Glomerular endothelial cell (primary cell): ENCODE measurements around the gene EXD3. TPM values are rescaled to one million over a fixed set of nuclear protein-coding genes. Genes with fewer than 3 reads are reported as not detected.

Source experiments
- DNase-seq: peaks from one replicate; pipeline ENCODE4 v3.0.0-alpha.2; 2011; ENCODE audit warnings: low read depth, low spot score; ENCODE audit errors: extremely low read depth
- total RNA-seq: library from RNA; depleted of rRNA; stranded (reverse); fragments of >200 nt; gene quantifications from 2 replicates; pipeline ENCODE4 v1.2.3, GENCODE V29; 2015

The EXD3 gene
- total RNA-seq, 1 donor from 2014 or later = 32.6 TPM

DNA sequence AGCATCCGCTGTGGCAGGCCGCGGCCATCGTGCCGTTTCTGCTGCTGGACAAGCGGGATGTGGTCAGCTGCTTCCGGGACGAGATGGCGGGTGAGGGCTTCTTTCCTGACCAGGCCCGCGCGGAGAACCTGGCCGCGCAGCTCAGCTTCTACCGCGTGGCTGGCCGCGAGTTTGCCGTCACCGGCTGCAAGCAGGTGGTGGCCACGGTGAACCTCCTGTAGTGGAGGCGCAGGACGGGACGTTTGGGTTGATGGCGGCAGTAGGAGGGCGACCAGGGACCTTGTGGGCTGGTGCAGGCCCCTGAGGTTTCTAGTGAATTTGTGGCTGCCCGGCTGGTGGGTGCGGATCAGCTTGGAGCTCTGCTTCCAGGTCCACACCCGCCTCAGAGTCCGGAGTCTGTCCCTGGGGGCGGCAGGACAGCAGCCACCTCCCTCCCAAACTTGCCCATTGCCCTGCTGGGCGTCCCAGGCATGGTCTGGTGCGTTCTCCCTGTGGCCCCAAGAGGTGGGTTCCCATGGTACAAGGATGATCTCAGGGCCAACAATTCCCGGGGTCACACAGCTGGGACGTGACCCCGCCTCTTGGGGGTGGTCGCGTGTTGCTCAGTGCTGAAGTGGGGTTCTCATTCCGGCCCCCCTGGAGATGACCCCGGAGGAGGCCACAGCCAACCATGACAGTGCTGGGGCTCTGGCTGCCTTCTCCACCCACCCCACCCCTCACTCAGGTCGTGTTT, 143.1 kb downstream of the EXD3 start:
- DNase-seq = no peak

DNA sequence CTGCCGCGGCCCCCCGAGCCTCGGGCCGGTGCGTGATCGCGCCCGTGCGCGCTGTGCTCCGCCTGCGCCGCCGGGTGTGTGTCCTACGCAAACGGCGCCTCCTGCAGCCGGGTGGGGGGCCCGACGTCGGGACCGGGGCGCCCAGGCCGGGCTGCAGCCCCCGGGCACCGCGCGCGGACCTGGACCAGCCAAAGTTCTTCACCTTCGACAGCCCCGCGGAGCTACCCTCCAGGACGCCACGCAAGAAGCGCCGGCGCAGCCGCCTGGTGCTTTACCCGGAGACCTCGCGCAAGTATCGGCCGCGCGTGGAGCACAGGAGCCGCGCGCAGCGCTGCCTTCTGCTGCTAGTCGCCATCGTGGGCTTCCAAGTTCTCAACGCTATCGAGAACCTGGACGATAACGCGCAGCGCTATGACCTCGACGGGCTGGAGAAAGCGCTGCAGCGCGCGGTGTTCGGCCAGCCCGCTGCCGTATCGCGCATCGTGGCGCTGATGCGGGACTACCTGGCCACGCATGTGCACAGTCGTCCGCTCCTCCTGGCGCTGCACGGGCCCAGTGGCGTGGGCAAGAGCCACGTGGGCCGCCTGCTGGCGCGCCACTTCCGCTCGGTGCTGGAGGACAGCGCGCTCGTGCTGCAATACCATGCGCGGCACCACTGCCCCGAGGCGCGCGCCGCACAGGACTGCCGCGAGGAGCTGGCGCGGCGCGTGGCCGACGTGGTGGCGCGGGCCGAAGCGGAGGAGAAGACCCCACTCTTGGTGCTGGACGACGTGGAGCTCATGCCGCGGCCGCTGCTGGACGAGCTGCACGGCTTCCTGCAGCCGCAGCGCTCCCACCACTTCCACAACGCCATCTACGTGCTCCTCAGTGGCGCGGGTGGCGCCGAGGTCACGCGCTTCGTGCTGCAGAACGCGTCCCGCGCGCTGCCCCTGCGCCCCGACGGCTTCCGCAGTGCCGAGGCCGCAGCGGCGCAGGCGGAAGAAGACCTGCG, 143.9 kb downstream of the EXD3 start:
- no peak for DNase-seq

DNA sequence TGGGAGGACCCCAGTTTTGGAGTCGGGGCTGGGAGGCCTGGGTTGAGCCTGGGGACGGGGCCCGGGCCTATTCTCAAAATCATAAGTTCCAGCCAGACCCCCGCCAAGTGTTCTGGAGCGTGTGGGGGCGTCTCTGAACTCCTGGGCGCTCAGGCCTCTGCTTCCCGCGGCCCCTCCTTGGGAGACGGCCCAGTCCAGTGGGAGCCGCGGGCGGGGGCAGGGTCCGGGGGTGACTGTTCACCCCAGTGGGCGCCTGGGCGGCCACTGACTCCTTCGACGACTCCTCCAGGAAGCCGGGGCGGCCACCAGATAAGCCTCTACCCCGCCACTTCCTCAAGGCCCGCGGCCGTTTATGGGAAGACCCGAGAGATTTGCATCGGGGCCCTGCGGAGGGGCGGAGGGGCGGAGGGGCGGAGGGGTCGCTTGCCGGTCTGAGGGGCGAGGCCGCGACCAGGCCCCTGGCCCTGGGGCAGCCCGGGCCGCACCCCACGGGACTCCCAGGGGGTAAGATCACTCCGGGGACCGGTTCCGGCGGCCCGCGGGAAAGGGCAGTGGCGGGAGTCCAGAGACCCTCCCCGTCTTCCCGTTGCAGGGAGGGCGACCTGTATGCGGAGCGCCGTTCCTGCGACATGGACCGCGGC, 144.8 kb downstream of the EXD3 start:
- no peak for DNase-seq

DNA sequence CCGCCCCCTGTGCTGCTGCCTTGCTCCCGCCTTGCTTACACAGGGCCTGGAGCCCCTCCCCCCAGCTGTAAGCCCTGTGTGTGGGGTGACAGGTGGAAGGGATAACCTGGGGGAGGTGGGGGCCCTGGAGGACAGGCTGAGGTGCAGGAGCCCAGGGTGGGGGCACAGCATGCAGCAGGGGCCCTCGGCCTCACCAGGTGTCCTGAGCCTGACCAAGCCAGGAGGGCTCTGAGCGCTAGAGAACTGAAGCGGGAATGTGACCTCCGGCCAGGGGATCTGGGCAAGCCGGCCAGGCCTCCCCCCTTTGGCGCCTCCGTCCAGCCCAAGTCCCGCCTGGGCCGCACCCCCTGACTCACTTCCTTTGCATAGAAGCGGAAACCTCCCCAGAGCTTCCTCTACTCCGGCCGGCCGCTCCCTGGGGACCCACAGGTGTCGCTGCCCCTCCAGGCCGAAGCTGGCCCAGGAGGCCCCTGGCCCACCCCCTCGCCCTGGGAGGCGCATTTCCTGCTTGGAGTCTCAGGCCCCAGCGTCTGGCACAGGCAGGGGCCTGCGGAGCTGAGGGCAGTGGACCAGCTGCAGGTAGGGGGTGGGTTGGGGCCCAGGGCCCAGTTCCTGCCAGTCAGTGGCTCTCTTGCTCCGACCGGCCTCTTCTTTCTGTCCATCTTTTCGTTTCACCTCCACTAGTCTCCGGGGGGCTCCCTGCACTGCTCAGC, 145.5 kb downstream of the EXD3 start, which contains the start of gene TOR4A:
TSS of gene TOR4A (plus strand) at position 398 of the 713 bp plus-strand sequence. CDS start 964 bp downstream, outside the sequence.
- no peak for DNase-seq

DNA sequence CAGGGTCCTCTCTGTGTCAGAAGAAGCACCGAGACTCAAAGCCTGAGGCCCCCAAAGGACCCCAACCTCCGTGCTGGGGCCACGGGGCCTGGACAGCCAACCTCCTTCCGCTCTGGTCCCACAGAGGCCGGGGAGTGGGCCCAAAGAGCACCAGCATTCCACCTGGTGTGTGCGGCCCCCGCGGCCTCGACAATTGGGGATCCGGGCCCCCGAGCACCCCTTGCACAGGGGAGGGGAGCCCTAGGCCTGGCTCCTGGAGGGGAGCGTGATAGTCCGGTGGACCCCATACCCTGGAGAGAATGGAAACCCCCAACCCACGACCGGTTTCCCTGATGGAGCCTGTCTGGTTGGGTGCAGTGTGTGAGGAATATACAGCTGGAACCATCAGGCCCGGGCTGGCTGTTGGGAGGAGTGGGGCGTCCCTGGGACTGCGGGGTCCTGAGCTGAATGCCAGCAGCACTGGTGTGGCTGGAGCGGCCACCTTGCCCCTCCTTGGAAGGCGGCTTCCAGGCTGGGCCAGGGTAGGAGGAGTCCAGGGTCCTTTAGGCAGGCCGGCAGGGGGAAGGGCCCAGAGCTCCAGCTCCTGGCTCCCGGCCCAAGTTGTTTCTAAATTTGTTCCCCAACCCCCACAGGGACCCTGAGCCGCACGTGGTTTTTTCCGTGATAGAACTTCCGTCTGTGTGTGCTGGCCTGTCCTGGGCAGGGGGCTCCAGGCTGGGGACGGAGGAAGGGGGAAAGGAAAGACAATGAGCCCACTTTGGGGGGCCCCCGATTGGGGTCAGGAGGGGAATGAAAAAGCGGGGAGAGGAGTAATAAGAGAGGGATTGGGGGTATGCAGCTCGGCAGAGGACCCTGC, 146.3 kb downstream of the EXD3 start:
- DNase-seq = no peak

DNA sequence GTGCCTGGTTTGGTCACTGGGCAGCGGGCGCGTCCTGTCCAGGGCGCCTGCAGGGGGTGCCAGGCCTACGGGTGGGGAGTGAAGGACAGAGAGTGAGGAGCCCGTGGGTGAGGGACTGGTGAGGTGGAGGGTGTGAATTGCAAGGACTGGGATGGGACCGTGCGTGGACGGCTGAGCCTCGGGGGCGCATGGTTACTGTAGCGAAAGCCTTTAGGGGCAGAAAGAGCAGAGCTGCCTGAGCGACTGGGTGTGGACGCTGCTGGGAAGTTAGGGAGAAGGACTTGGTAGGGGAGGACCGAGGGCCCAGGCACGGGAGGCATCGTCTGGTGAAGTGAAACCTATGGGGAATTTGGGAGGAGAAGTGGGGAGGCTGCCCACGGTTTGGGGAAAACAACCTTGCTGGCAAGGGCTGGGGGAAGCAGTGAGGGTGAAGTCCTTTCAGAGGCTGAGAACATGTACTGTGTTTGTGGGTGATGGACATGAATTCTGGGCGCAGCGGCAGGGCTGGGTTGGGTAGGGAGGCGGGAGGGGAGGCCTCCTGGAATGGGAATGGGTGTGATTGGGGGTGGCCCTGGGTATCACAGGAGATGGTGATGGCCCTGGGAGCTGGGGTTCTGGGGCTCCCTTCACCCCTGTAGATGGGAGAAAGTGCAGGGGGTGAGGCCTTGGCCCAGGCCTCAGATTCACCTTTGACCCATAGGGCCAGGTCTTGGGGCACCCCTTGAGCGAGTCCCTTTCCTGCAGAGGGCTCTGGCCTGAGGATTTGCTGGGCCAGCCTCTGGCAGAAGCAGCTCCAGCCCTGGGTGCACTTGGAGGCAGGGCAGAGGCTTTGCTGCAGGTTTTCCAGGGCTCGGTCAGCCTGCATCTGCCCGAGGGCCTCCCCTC, 147.1 kb downstream of the EXD3 start:
- no peak for DNase-seq

DNA sequence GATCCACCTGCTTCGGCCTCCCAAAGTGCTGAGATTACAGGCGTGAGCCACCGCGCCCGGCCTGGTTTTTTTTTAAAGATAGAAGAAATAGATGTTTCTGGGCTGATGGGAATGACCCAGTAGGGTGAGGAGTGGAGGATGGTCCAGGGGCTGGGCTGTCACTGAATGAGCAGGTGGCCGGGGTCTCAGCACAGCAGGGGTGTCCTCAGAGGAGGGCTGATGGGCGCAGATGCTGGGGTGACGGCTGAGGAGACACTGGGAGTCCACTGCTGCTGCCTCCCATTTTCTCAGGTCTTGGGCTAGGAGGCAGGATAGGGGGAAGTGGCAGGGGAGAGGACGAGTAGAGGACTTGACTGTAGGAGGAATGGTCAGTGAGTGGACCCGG, 147.8 kb downstream of the EXD3 start:
- DNase-seq = no peak

DNA sequence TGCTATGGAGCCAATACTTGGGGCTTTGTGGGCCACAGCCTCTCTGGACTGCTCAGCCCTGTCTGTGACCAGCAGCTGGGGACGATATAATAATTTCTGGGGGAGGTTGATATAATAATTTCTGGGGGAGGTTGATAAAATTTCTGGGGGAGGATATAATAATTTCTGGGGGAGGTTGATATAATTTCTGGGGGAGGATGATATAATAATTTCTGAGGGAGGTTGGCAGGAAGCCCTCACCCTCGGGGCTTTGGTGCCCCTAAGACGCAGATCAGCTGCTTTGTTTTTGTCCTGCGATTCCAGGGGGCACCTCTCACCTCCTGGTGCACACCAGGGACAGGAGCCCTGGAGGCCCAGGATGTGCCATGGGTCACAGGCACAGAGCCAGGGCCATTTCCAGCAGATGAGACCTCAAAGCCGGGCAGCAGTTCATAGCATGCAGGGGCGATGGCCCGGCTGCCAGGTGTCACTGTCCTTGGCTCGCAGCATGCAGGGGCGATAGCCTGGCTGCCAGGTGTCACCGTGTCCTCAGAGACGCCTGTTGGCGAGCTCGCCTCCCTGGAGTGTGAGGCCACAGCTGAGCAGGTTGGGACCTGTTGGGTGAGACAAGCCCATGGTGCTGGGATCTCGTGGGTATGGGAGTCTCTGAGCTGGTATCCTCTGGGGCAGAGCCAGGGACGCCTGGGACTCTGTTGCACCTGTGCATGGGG, 149.2 kb downstream of the EXD3 start:
- DNase-seq = no peak

DNA sequence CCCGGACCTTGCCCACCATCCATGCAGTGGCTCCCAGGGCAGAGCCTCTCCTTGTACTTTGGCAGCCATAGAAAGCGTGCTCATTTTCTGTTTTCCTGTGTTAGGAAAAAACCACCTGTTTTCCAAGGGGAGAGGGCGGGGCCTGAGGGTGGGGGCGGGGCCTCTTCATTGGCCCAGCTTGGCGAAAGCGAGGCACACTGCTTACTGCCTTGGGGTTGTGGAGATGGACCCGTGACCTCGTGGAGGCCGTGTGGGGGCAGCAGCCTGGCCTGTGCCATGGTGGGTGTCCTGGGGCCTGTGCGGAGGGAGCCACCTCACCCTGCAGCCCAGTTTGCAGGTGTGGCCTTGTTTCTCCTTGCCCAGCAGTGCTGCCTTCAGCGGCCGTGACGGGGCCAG, 149.9 kb downstream of the EXD3 start:
- no peak for DNase-seq

DNA sequence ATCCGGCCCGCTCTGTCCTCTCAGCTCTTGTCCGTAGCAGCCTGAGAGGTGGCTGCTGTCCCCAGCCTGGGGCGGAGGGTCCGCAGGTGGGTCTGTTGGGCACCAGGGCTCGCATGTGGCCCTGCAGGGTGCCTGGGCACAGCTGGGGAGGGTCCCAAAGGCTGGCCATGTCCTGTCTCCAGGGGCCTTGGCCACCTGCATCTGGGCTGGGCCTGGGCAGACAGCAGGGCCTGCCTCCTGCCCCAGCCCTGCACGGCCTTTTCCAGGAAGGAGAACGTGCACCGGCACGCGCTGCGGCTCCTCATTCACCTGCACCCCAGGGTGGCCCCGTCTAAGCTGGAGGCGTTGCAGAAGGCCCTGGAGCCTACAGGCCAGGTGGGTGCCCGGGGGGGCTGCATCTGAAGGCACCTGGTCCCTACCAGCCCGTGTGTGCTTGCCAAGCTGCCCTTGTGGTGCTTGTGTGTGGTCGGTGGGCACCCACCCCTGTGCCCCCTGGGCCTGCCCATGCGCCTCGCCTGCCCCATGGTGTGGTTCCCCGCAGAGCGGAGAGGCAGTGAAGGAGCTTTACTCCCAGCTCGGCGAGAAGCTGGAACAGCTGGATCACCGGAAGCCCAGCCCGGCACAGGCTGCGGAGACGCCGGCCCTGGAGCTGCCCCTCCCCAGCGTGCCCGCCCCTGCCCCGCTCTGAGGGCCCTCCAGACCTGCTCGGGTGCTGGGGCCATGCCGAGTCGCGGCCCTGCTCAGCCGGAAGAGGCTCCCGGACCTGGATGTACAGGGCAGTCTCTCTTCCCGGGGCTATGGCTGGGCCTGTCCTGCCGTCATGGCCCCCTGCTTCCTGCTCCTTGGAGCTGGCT, 150.5 kb downstream of the EXD3 start:
- no peak for DNase-seq

DNA sequence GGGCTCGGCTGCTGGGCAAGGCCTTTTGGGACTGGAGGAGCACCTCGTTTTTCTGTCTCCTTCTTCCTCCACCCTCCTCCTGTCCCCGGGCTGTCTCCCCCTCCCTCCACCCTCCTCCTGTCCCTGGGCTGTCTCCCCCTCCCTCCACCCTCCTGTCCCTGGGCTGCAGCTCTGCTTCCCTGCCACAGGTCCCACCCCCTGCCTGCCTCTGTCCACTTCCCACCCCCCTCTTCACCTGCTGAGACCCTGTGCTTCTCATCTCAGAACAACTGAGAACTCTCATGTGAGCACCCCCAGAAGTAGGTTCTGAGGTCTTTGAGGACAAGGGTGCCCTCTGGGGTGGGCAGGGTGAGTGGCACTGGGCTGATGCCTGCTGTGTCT, 151.3 kb downstream of the EXD3 start:
- DNase-seq = no peak

DNA sequence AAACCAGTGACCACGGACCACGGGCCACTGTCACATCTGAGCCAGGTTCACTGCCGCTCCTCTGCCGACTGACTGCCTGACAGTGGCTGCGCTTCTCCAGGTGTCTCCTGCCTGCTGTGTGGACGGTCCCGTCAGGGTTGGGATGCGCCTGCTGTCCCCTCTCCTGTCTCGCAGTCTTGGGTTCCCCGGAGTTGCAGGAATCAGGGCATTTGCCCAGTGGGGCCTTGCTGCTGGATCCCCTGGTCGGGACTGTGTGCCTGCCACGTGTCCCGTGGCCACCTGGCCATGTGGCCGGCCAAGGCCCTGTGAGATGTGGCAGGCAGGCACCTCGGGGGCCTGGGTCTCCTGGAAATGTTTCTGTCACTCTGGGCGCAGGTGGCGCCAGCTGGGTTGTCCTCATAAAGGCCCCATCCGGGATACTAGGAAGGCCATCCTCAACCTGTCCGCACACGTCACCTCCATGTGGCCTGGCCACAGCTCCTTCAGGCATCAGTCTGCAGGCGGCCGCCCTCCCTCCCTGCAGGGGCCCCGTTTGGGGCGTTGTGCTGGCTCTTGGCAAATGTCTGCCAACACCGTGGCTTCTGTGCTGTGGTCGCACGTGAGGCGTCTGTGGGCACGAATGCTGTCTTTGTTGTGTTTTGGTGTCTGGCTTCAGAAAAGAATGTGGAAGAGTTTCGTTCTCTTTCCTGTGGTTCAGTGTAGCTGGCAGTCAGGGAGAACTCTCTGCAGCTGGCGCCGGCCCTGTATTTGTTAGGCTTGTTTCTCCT, 151.8 kb downstream of the EXD3 start:
- DNase-seq = no peak

DNA sequence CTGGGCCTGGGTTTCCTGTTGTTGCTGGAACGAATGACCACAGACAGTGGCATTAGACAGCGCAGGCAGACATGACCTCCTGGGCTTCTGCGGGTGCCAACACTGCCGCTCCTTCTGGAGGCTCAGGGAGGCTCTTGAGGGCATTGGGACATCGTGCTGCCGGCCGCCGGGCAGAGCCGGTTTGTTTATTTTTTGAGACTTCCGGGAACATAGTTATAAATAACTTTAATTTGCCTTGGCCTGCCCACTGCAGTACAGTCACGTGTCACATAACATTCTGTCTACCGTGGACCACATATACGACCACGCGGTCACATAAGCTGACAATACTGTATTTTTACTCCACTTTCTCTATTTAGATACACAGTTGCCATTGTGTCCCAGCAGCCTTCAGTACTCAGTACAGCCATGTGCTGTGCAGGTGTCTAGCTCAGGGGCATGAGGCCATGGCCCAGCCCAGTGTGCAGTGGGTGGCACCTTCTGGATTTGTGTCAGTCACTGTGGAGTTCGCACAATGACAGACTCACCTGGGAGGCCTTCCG, 153.7 kb downstream of the EXD3 start:
- DNase-seq = no peak

DNA sequence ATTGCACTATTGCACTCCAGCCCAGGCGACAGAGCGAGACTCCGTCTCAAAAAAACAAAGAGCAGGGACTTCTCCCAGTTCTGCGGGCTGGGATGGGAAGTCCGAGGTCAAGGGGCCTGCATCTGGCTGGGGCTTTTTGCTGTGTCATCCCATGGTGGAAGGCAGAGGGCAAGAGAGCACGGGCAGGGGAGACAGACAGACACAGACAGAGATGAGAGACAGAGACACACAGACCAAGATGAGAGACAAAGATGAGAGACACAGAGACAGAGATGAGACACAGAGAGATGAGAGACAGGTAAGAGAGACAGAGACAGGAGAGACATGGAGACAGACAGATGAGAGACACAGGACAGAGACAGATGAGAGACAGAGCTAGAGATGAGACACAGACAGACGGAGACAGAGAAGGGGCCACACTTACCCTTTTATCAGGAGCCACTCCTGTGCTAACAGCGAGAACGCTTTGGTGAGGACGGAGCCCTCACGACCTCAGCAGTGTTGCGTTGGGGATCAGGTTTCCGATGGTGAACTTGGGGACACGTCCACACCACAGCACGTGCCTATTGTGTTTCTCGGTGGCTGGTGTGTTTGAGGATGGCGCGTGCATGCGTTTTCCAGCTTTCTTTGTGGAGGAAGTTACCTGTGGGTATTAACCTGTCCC, 154.3 kb downstream of the EXD3 start:
- no peak for DNase-seq

DNA sequence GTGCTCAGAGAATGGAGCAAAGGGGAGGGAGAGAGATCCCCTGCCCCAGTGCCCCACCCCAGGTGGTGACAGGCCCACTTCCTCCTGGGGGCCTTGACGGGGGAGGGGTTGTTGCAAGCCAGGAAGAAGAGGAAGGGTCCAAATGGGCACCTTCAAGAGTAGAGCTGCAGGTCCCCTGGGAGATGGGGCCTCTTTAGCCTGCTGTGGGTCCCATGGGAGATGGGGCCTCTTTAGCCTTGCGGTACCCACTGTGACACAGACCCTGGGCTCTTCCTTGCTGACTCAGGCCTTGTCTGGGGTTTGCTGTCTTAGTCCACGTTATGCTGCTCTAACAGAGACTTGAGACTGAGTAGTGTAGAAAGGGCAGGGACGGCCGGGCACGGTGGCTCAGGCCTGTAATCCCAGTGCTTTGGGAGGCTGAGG, 155.0 kb downstream of the EXD3 start:
- DNase-seq = no peak
